Measurements from ENCODE around the gene MGST1. TPM values are rescaled to one million over a fixed set of nuclear protein-coding genes. Genes with fewer than 3 reads are reported as not detected.

The MGST1 gene, protein sequence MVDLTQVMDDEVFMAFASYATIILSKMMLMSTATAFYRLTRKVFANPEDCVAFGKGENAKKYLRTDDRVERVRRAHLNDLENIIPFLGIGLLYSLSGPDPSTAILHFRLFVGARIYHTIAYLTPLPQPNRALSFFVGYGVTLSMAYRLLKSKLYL
- 1 to 10 TPM in 1 of 3 donors, under 1 TPM in 2; 0.45 to 1.8 (median 0.94) TPM for total RNA-seq

GRCh38 chr12:16347391-16348298, at the start of gene MGST1:
Gene MGST1 (plus strand): TSS chr12:16347645. CDS start chr12:16354253, 6,608 bp downstream.
- ATAC-seq (no peak), DNase-seq (no peak)
- H3K4me1 Mint-ChIP-seq (ENCODE audit: low read depth), result no peaks in the 10 kb centered on the region
- peaks cover 8% of the 10 kb centered on the region for H3K27me3 Mint-ChIP-seq (ENCODE audit: low read depth)
- no peaks in the 10 kb centered on the region for H3K36me3 Mint-ChIP-seq (ENCODE audit: insufficient read depth)
- peaks cover 5% of the 10 kb centered on the region for H3K9me3 Mint-ChIP-seq
- H3K4me3 Mint-ChIP-seq, result no peak within 1 kb of the TSS

- no peak overlapping the region for H3K4me3 Mint-ChIP-seq
Measured at GRCh38 chr12:16299403-16299802, 48.0 kb upstream of the MGST1 start.

DNA sequence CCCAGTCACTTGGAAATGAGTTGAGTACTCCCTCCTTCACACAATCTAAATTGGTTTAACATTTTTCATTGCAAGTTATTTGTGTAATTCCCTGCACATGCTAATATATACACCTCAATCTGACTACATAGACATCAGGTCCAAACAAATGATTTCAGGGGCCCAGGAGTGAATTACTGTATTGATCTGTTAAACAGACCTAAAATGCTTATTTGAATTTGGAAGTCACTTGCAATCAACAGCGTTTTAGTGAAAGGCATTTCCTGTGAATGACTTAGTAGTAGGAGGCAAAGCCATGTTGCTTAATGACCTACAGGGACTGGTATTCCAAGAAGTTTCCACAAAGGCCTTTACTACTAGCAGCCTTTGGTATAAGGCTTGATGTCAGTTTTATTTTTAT, 47.3 kb upstream of the MGST1 start:
- Mint-ChIP-seq H3K27me3 (ENCODE audit: low read depth) (no peaks in the 10 kb centered on the region), H3K4me1 (ENCODE audit: low read depth) (no peaks in the 10 kb centered on the region), H3K4me3 (no peak overlapping the region), H3K36me3 (ENCODE audit: insufficient read depth) (no peaks in the 10 kb centered on the region), H3K9me3 (peaks cover 4% of the 10 kb centered on the region)
- DNase-seq (no peak), ATAC-seq (no peak)

More at GRCh38 chr12:16299403-16299802, 48.0 kb upstream of the MGST1 start:
- DNase-seq (no peak), ATAC-seq (no peak)
- Mint-ChIP-seq H3K4me1 (ENCODE audit: low read depth) (no peaks in the 10 kb centered on the region), H3K27me3 (ENCODE audit: low read depth) (no peaks in the 10 kb centered on the region), H3K36me3 (ENCODE audit: insufficient read depth) (no peaks in the 10 kb centered on the region), H3K9me3 (no peaks in the 10 kb centered on the region)

- Mint-ChIP-seq H3K36me3 (ENCODE audit: insufficient read depth) (no peaks in the 10 kb centered on the region), H3K9me3 (peaks cover 4% of the 10 kb centered on the region), H3K4me3 (no peak overlapping the region), H3K27me3 (ENCODE audit: low read depth) (no peaks in the 10 kb centered on the region), H3K4me1 (ENCODE audit: low read depth) (no peaks in the 10 kb centered on the region)
- DNase-seq (no peak), ATAC-seq (no peak)
Measured at GRCh38 chr12:16300736-16301135, 46.7 kb upstream of the MGST1 start.

DNA sequence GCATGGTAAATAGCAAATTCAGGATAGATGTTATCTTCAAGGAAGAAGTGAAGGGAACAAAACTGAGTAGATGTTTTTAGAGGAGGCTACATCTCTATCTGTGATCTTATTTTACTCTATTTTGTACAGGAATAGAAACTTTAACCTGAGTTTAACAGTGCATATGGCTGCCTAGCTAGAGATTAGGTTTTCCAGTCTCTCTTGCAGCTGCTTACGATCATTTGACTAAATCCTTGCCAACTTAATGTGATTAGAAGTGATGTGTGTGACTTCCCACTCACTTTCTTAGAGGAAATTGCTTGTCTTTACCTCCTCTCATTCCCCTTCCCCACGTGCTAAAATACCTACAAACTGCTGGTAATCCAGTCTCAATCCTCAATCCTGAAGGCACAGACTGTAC, 43.5 kb upstream of the MGST1 start:
- peaks cover 13% of the 10 kb centered on the region for H3K9me3 Mint-ChIP-seq
- H3K4me1 Mint-ChIP-seq (ENCODE audit: low read depth), result no peaks in the 10 kb centered on the region
- no peaks in the 10 kb centered on the region for H3K36me3 Mint-ChIP-seq (ENCODE audit: insufficient read depth)
- DNase-seq, result no peak
- no peak overlapping the region for H3K4me3 Mint-ChIP-seq
- no peak for ATAC-seq
- no peaks in the 10 kb centered on the region for H3K27me3 Mint-ChIP-seq (ENCODE audit: low read depth)

DNA sequence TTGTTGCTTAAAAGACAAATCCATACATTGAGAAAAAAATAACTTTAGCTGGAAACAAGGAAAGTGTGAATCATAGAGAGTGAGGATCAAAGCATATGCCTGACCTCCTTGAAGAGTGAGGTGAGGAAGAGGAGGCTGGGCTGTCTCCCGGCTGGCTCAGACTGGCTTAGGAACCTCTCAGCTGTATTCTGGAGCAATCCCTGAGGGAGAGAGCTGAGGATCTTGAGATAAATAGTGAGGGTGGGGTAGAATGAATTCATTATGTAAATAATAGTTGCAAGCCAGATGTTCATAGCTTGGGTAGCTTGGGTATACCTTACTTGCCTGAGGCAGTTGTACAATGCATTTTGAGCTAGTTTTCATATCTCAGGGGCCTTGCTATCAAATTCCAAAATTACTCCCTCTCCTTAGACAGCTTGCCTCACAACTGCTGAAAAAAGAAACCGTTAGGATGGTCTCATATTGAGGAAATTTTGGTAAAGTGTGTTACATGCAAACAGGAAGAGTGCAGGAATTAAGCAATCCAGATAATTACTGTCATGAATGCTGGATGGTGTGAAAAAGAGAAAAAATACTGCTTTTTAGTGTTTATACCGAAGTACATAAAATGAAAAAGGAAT, 39.5 kb upstream of the MGST1 start:
- H3K27me3 Mint-ChIP-seq (ENCODE audit: low read depth), result no peaks in the 10 kb centered on the region
- ATAC-seq, result no peak

DNA sequence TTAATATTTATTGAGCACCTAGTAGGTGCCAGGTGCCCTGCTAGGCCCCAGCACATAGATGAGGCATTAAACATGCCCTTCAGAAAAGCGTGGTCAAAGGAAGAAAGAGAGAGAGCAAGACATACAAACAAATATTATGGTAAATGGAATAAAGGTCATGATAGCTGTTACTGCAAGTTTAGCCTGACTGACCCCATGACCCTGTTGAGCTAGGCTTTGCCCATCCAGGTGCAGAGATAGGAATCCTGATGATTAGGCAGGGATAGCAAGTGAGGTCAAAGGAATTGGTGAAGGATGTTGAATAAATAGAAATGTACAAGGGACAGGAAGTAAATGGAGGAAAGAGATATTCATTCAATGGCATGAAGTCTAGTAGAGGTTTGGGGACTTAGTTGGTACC, 36.5 kb upstream of the MGST1 start:
- no peaks in the 10 kb centered on the region for H3K27me3 Mint-ChIP-seq (ENCODE audit: low read depth)
- H3K36me3 Mint-ChIP-seq (ENCODE audit: insufficient read depth), result no peaks in the 10 kb centered on the region
- no peak for ATAC-seq
- H3K4me1 Mint-ChIP-seq (ENCODE audit: low read depth), result no peaks in the 10 kb centered on the region
- DNase-seq, result no peak
- no peak overlapping the region for H3K4me3 Mint-ChIP-seq
- peaks cover 21% of the 10 kb centered on the region for H3K9me3 Mint-ChIP-seq

More for the DNA sequence above, 39.5 kb upstream of the MGST1 start:
- DNase-seq, result no peak
- Mint-ChIP-seq H3K4me3 (no peak overlapping the region), H3K4me1 (ENCODE audit: low read depth) (no peaks in the 10 kb centered on the region), H3K36me3 (ENCODE audit: insufficient read depth) (no peaks in the 10 kb centered on the region), H3K9me3 (peaks cover 23% of the 10 kb centered on the region)

GRCh38 chr12:16323010-16323409, 24.4 kb upstream of the MGST1 start:
- no peaks in the 10 kb centered on the region for H3K36me3 Mint-ChIP-seq (ENCODE audit: insufficient read depth)
- H3K4me3 Mint-ChIP-seq, result no peak overlapping the region
- ATAC-seq, result no peak
- no peaks in the 10 kb centered on the region for H3K27me3 Mint-ChIP-seq (ENCODE audit: low read depth)
- H3K9me3 Mint-ChIP-seq, result peaks cover 4% of the 10 kb centered on the region
- H3K4me1 Mint-ChIP-seq (ENCODE audit: low read depth), result no peaks in the 10 kb centered on the region
- no peak for DNase-seq

- DNase-seq (no peak), ATAC-seq (no peak)
- peaks cover 11% of the 10 kb centered on the region for H3K9me3 Mint-ChIP-seq
- no peaks in the 10 kb centered on the region for H3K36me3 Mint-ChIP-seq (ENCODE audit: insufficient read depth)
- H3K4me1 Mint-ChIP-seq (ENCODE audit: low read depth), result no peaks in the 10 kb centered on the region
- no peak overlapping the region for H3K4me3 Mint-ChIP-seq
- H3K27me3 Mint-ChIP-seq (ENCODE audit: low read depth), result no peaks in the 10 kb centered on the region
Measured at GRCh38 chr12:16323638-16324037, 23.8 kb upstream of the MGST1 start.

- no peak overlapping the region for H3K4me3 Mint-ChIP-seq
- DNase-seq, result no peak
- ATAC-seq, result no peak
- no peaks in the 10 kb centered on the region for H3K27me3 Mint-ChIP-seq (ENCODE audit: low read depth)
- H3K4me1 Mint-ChIP-seq (ENCODE audit: low read depth), result no peaks in the 10 kb centered on the region
- H3K36me3 Mint-ChIP-seq (ENCODE audit: insufficient read depth), result no peaks in the 10 kb centered on the region
- H3K9me3 Mint-ChIP-seq, result peaks cover 11% of the 10 kb centered on the region
Measured at GRCh38 chr12:16324272-16324671, 23.2 kb upstream of the MGST1 start.

GRCh38 chr12:16324772-16325171, 22.7 kb upstream of the MGST1 start:
- Mint-ChIP-seq H3K4me3 (no peak overlapping the region), H3K9me3 (peaks cover 11% of the 10 kb centered on the region), H3K4me1 (ENCODE audit: low read depth) (no peaks in the 10 kb centered on the region), H3K36me3 (ENCODE audit: insufficient read depth) (no peaks in the 10 kb centered on the region), H3K27me3 (ENCODE audit: low read depth) (no peaks in the 10 kb centered on the region)
- no peak for DNase-seq
- ATAC-seq, result no peak

DNA sequence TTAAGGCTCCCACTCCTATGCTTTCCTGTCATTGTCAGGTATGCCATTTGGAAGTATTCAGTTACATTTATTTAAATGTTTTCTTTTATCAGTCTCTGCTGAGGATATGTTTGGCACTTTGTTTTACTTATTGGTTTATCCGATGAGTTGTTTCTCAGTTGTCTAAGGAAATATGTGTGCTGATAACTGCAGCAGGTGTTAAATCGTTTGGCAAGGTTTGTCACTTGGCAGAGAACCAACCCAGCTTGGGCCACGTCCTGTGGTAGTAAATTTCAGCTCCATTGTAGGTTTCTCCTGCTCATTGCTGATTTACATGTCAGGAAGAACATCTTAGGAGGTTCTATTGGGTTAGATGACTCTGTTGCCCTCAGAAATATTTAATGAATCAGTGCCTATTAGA, 22.0 kb upstream of the MGST1 start:
- DNase-seq (no peak), ATAC-seq (no peak)
- H3K36me3 Mint-ChIP-seq (ENCODE audit: insufficient read depth), result no peaks in the 10 kb centered on the region
- H3K4me3 Mint-ChIP-seq, result no peak overlapping the region
- H3K9me3 Mint-ChIP-seq, result peaks cover 11% of the 10 kb centered on the region
- H3K27me3 Mint-ChIP-seq (ENCODE audit: low read depth), result no peaks in the 10 kb centered on the region
- no peaks in the 10 kb centered on the region for H3K4me1 Mint-ChIP-seq (ENCODE audit: low read depth)

- H3K4me1 Mint-ChIP-seq (ENCODE audit: low read depth), result no peaks in the 10 kb centered on the region
- no peaks in the 10 kb centered on the region for H3K36me3 Mint-ChIP-seq (ENCODE audit: insufficient read depth)
- ATAC-seq, result no peak
- no peak overlapping the region for H3K4me3 Mint-ChIP-seq
- H3K27me3 Mint-ChIP-seq (ENCODE audit: low read depth), result no peaks in the 10 kb centered on the region
- DNase-seq, result no peak
- H3K9me3 Mint-ChIP-seq, result peaks cover 11% of the 10 kb centered on the region
Measured at GRCh38 chr12:16327963-16328362, 19.5 kb upstream of the MGST1 start.

DNA sequence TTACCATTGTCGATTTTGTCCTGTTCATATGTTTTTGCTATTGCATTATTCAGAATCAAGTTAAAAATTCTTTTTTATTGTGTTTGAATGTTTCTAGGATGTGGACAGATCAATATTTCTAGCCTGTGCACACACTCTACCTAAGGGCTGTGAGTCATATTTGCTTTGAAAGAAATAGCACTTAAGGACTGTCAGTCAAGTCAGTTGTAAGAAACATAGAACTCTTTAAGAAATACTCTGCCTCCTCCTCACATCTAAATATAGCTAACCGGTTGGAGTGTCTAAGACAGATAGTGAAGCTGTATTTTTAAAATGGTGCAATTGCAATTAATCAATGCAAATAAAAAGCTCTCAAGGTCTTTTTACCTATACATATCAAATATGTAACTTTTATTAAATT, 17.9 kb upstream of the MGST1 start:
- H3K4me1 Mint-ChIP-seq (ENCODE audit: low read depth), result no peaks in the 10 kb centered on the region
- no peaks in the 10 kb centered on the region for H3K36me3 Mint-ChIP-seq (ENCODE audit: insufficient read depth)
- no peaks in the 10 kb centered on the region for H3K27me3 Mint-ChIP-seq (ENCODE audit: low read depth)
- no peak for DNase-seq
- no peak for ATAC-seq
- peaks cover 14% of the 10 kb centered on the region for H3K9me3 Mint-ChIP-seq
- H3K4me3 Mint-ChIP-seq, result no peak overlapping the region

DNA sequence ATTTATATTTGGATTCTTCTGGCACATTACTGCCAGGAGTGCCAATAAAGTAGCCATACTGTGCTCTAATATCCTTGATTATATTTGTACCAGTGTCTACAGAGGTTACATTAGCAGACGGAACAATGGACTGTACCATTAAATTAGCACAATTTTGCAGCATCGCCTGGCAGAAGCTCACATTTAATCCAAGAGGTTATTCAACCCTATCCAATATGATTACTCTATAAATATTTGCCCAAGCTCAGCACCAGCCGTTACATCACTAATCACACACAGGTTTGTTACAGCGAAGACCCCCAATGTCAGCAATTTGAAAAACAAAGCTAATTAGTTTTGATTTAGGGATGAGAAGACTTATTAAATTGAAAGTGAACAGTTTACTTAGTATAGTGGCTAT, 16.9 kb upstream of the MGST1 start:
- no peak for ATAC-seq
- Mint-ChIP-seq H3K4me1 (ENCODE audit: low read depth) (no peaks in the 10 kb centered on the region), H3K36me3 (ENCODE audit: insufficient read depth) (no peaks in the 10 kb centered on the region)

More for the DNA sequence above, 16.9 kb upstream of the MGST1 start:
- Mint-ChIP-seq H3K9me3 (peaks cover 19% of the 10 kb centered on the region), H3K27me3 (ENCODE audit: low read depth) (no peaks in the 10 kb centered on the region), H3K4me3 (no peak overlapping the region)
- DNase-seq, result no peak
